HCT116 (cell line): ENCODE measurements around the gene NDUFS8. TPM values are rescaled to one million over a fixed set of nuclear protein-coding genes. Genes with fewer than 3 reads are reported as not detected.

Experiments used
- ATAC-seq: fragments of 200-7000 bp; cut with Tn5 transposase; 2 replicates; pipeline ENCODE4 v1.9.1; 2020; ENCODE audit warnings: mild to moderate bottlenecking, moderate library complexity
- BruUV-seq: library from RNA; stranded (reverse); fragments of 400-500 nt; replicated peaks from 2 replicates; lab custom pipeline; 2021; lab: Mats Ljungman, UMichigan
- CTCF ChIA-PET: fragments of 300-600 bp; sonication (Branson Sonifier 250); formaldehyde crosslinking; loops from one replicate; lab custom pipeline; 2021; ENCODE audit warnings: antibody characterized with exemption; lab: Charles Lee
- POLR2A ChIA-PET: fragments of 300-600, 350-600 bp; sonication (Branson Sonifier 250); formaldehyde crosslinking; loops from one replicate; lab custom pipeline; 2021; ENCODE audit warnings: antibody characterized with exemption; lab: Charles Lee
- RAD21 ChIA-PET, 2 experiments: fragments of 300-600 bp; sonication (Branson Sonifier 250); formaldehyde crosslinking; loops; one replicate each; lab custom pipeline; 2023; ENCODE audit warnings: low total read pairs in 2 of 2; ENCODE audit not compliant: uncharacterized antibody in 2 of 2, unreplicated experiment in 2 of 2, low non-redundant PET in 1 of 2; lab: Charles Lee
- DNase-seq: peaks from one replicate; pipeline ENCODE4 v3.0.0-alpha.2; 2010; ENCODE audit warnings: low read depth, low spot score
- H2AFZ ChIP-seq: fragments of 200-600 bp; shearing (Covaris generic), sonication (generic); 2 replicates; pipeline ENCODE4 v1.6.1; 2017; ENCODE audit warnings: low read depth, mixed run types, mixed read lengths, antibody characterized with exemption, low read length; ENCODE audit not compliant: poor library complexity, severe bottlenecking
- H3K27ac ChIP-seq: 2 replicates; pipeline ENCODE4 v1.5.1; 2012; ENCODE audit warnings: low read depth, low read length
- H3K27me3 ChIP-seq: fragments of 200-600 bp; sonication (generic); 2 replicates; pipeline ENCODE4 v1.6.1; 2016; ENCODE audit warnings: mixed run types, low read length, mixed read lengths; ENCODE audit not compliant: insufficient read depth
- H3K36me3 ChIP-seq, 2 experiments: fragments of 200-500 bp in 1 of 2; fragments of 200-600 bp in 1 of 2; sonication (Bioruptor generic) in 1 of 2; sonication (generic) in 1 of 2; 2 replicates each; pipeline versions ENCODE4 v1.5.1 to v1.6.1; 2014 to 2016; ENCODE audit warnings: low read length in 2 of 2, inconsistent platforms in 1 of 2, mixed read lengths in 1 of 2, mixed run types in 1 of 2; ENCODE audit not compliant: insufficient read depth in 2 of 2, control insufficient read depth in 1 of 2
- H3K4me1 ChIP-seq, 2 experiments: fragments of 200-600 bp in 1 of 2; sonication (generic) in 1 of 2; 2 replicates each; pipeline versions ENCODE4 v1.5.1 to v1.6.1; 2012 to 2017; ENCODE audit warnings: low read length in 2 of 2, inconsistent platforms in 1 of 2, mild to moderate bottlenecking in 1 of 2, mixed read lengths in 1 of 2, mixed run types in 1 of 2, moderate library complexity in 1 of 2; ENCODE audit not compliant: insufficient read depth in 2 of 2, control insufficient read depth in 1 of 2
- H3K4me2 ChIP-seq: fragments of 200-600 bp; sonication (generic); 2 replicates; pipeline ENCODE4 v1.6.1; 2017; ENCODE audit warnings: mixed run types, low read length, mixed read lengths
- H3K4me3 ChIP-seq, 2 experiments: fragments of 200-600 bp in 1 of 2; sonication (generic) in 1 of 2; replicated peaks in 1 of 2; 2 replicates each; pipeline ENCODE4 v1.5.1; 2011 to 2016; ENCODE audit warnings: low read length in 2 of 2, control low read depth in 1 of 2, low read depth in 1 of 2, mild to moderate bottlenecking in 1 of 2, mixed read lengths in 1 of 2, mixed run types in 1 of 2
- H3K79me2 ChIP-seq: fragments of 200-600 bp; sonication (generic); 2 replicates; pipeline ENCODE4 v1.6.1; 2017; ENCODE audit warnings: mild to moderate bottlenecking, mixed run types, low read length, moderate library complexity, mixed read lengths; ENCODE audit not compliant: insufficient read depth
- H3K9ac ChIP-seq: fragments of 200-600 bp; sonication (generic); 2 replicates; pipeline ENCODE4 v1.6.1; 2016; ENCODE audit warnings: low read length, mixed read lengths
- H3K9me2 ChIP-seq: fragments of 200-600 bp; sonication (generic), shearing (Covaris generic); 2 replicates; pipeline ENCODE4 v1.6.1; 2017; ENCODE audit warnings: mixed run types, mild to moderate bottlenecking, moderate library complexity; ENCODE audit not compliant: insufficient read depth
- H3K9me3 ChIP-seq, 2 experiments: fragments of 200-500 bp in 1 of 2; fragments of 200-600 bp in 1 of 2; sonication (Bioruptor generic) in 1 of 2; sonication (generic) in 1 of 2; 2 replicates each; pipeline ENCODE4 v1.6.1; 2014 to 2017; ENCODE audit warnings: low read length in 2 of 2, mixed read lengths in 2 of 2, inconsistent platforms in 1 of 2, low read depth in 1 of 2, mild to moderate bottlenecking in 1 of 2, mixed run types in 1 of 2, moderate library complexity in 1 of 2; ENCODE audit not compliant: control insufficient read depth in 1 of 2, insufficient read depth in 1 of 2
- H4K20me1 ChIP-seq: fragments of 200-600 bp; sonication (generic), shearing (Covaris generic); 2 replicates; pipeline ENCODE4 v1.6.1; 2017; ENCODE audit warnings: mixed run types, mild to moderate bottlenecking, moderate library complexity; ENCODE audit not compliant: insufficient read depth
- MAX ChIP-seq: IDR thresholded peaks from 2 replicates; pipeline ENCODE4 v1.6.1; 2012
- POLR2A ChIP-seq: IDR thresholded peaks from 2 replicates; pipeline ENCODE4 v1.7.0; 2011; ENCODE audit warnings: borderline replicate concordance; ENCODE audit not compliant: insufficient read depth, insufficient read length; ENCODE audit errors: extremely low read depth
- RAD21 ChIP-seq: IDR thresholded peaks from 2 replicates; pipeline ENCODE4 v1.6.1; 2012; ENCODE audit warnings: low read depth, mild to moderate bottlenecking
- REST ChIP-seq: IDR thresholded peaks from 2 replicates; pipeline ENCODE4 v1.6.1; 2012; ENCODE audit warnings: low read depth
- SP1 ChIP-seq: IDR thresholded peaks from 2 replicates; pipeline ENCODE4 v1.6.1; 2012; ENCODE audit warnings: low read depth
- TCF7L2 ChIP-seq: IDR thresholded peaks from 2 replicates; pipeline ENCODE4 v1.7.0; 2011; ENCODE audit warnings: borderline replicate concordance, inconsistent platforms; ENCODE audit not compliant: insufficient read depth, insufficient read length; ENCODE audit errors: extremely low read depth
- intact Hi-C: fragments of 100-400 bp; cut with micrococcal nuclease; formaldehyde crosslinking; loops from 2 replicates; pipeline ENCODE4 v1.10.0; 2022
- total RNA-seq: library from RNA; stranded (reverse); gene quantifications from one replicate; pipeline ENCODE4 v1.2.1, GENCODE V29; 2021; ENCODE audit not compliant: unreplicated experiment

NDUFS8 gene
- total RNA-seq, 1 experiment from 2014 or later, result 189 TPM

GRCh38 chr11:68081691-68082090, 51.2 kb downstream of the NDUFS8 start:
- Histone ChIP-seq H3K27ac (no peak overlapping the region), H3K4me3 (no peak overlapping the region), H4K20me1 (peaks cover 4% of the 10 kb centered on the region; the same call in 1 of the 2 replicates), H3K9me2 (no peaks in the 10 kb centered on the region), H3K4me2 (no peak overlapping the region), H3K4me1 (no peaks in the 10 kb centered on the region; a peak in 1 of 4 replicates), H3K27me3 (no peaks in the 10 kb centered on the region), H3K9ac (no peak overlapping the region)
- no peak for ATAC-seq
- DNase-seq, result no peak
- RAD21 ChIA-PET, result interaction anchor here in 1 of 2 experiments (0.6 kb wide), 1 partner anchor 63 kb away, joined by 3 read pairs; no protein-coding TSS in a partner anchor
- TF ChIP-seq RAD21 (no peak), REST (no peak), MAX (no peak), POLR2A (no peak), TCF7L2 (no peak), SP1 (no peak)
- TF ChIP-seq, all 23 proteins: peak for 0
- BruUV-seq, result no TSS peak
- ChIA-PET POLR2A (no interaction called here), CTCF (no interaction called here)
- Histone ChIP-seq H3K9me3 (no peaks in the 10 kb centered on the region), H3K79me2 (peaks cover 22% of the 10 kb centered on the region; the same call in 1 of the 2 replicates), H3K36me3 (peaks cover 0 to 6% of the 10 kb centered on the region in 2 experiments; a peak in 1 of 4 replicates), H2AFZ (no peak overlapping the region)
- intact Hi-C loops, result no loop called here
